ENCODE data around the gene ENAH. TPM values are rescaled to one million over a fixed set of nuclear protein-coding genes. Genes with fewer than 3 reads are reported as not detected.

The ENAH gene
- polyA plus RNA-seq, 3 donors: 89.0 to 107 (median 103) TPM

GRCh38 chr1:225506727-225507126 is 146.2 kb downstream of the ENAH start:
- DNase-seq: no peak

GRCh38 chr1:225504776-225505175 is 148.1 kb downstream of the ENAH start:
- DNase-seq: no peak

- no peak for DNase-seq
Measured at GRCh38 chr1:225500624-225501192, 152.2 kb downstream of the ENAH start.

GRCh38 chr1:225498549-225499136 is 154.3 kb downstream of the ENAH start:
- DNase-seq: no peak

- DNase-seq: no peak
Measured at GRCh38 chr1:225494789-225495359, 158.0 kb downstream of the ENAH start.

GRCh38 chr1:225493591-225494246 is 159.2 kb downstream of the ENAH start:
- no peak for DNase-seq

- no peak for DNase-seq
Measured at GRCh38 chr1:225488676-225489075, 164.2 kb downstream of the ENAH start.

GRCh38 chr1:225486856-225487255 is 166.1 kb downstream of the ENAH start:
- no peak for DNase-seq

- no peak for DNase-seq
Measured at GRCh38 chr1:225485991-225486530, 166.9 kb downstream of the ENAH start.

GRCh38 chr1:225485226-225485625 is 167.7 kb downstream of the ENAH start:
- DNase-seq: no peak

- DNase-seq: no peak
Measured at GRCh38 chr1:225484657-225485214, 168.2 kb downstream of the ENAH start.

- DNase-seq: no peak
Measured at GRCh38 chr1:225483818-225484656, 168.9 kb downstream of the ENAH start.

- no peak for DNase-seq
Measured at GRCh38 chr1:225482421-225482950, 170.4 kb downstream of the ENAH start.

- DNase-seq: no peak
Measured at GRCh38 chr1:225481738-225482137, 171.2 kb downstream of the ENAH start.

GRCh38 chr1:225480825-225481434 is 172.0 kb downstream of the ENAH start:
- DNase-seq: no peak

GRCh38 chr1:225479996-225480720 is 172.8 kb downstream of the ENAH start:
- no peak for DNase-seq

GRCh38 chr1:225479341-225479740 is 173.6 kb downstream of the ENAH start:
- DNase-seq: no peak

- DNase-seq: no peak
Measured at GRCh38 chr1:225477296-225477911, 175.5 kb downstream of the ENAH start.

GRCh38 chr1:225476538-225476988 is 176.4 kb downstream of the ENAH start:
- DNase-seq: no peak

- DNase-seq: no peak
Measured at GRCh38 chr1:225476100-225476511, 176.8 kb downstream of the ENAH start.

Measured in renal pelvis (tissue), 4 donors.